ENCODE measurements around the gene SCG2.

Gene SCG2

GRCh38 chr2:223570784-223571183 is 31.4 kb downstream of the SCG2 start:
- H3K4me3 ChIP-seq (ENCODE audit: control insufficient read depth, low read depth, low read length) = no peak overlapping the region
- no peak for DNase-seq (ENCODE audit: low read depth)
- no peak for TF ChIP-seq CTCF (IDR thresholded peaks at IDR 0.05; ENCODE audit: control insufficient read depth, insufficient read depth, low read depth, low read length, missing control alignments)

- H3K4me3 ChIP-seq (ENCODE audit: control insufficient read depth, low read depth, low read length) = no peak overlapping the region
- TF ChIP-seq CTCF (IDR thresholded peaks at IDR 0.05; ENCODE audit: control insufficient read depth, insufficient read depth, low read depth, low read length, missing control alignments) = no peak
- no peak for DNase-seq (ENCODE audit: low read depth)
These were observed 35.8 kb downstream of the SCG2 start for GRCh38 chr2:223566396-223566795.

- H3K4me3 ChIP-seq (ENCODE audit: control insufficient read depth, low read depth, low read length) = no peak overlapping the region
- DNase-seq (ENCODE audit: low read depth) = peak; percentile 5
- no peak for TF ChIP-seq CTCF (IDR thresholded peaks at IDR 0.05; ENCODE audit: control insufficient read depth, insufficient read depth, low read depth, low read length, missing control alignments)
These were observed 38.7 kb downstream of the SCG2 start for GRCh38 chr2:223563462-223563861.

DNA sequence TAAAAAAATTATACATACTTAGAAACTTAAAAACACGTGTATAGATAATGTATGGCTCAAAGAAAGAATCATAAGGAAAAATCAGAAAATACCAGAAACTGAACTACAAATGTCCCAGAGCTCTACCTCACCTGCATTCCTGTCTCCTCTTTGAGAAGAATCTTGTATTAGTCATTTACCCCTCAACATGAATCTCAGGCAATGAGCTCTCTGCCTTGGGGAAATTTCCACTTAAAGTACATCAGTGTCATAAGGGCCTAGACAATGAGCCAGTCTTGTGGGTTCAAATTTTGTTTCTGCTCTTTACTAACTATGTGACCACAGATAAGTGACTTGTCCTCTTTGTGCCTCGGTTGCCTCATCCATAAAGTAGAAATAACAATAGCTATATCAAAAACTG is 40.1 kb downstream of the SCG2 start:
- TF ChIP-seq CTCF (IDR thresholded peaks at IDR 0.05; ENCODE audit: control insufficient read depth, insufficient read depth, low read depth, low read length, missing control alignments) = no peak
- DNase-seq (ENCODE audit: low read depth) = no peak
- no peak overlapping the region for H3K4me3 ChIP-seq (ENCODE audit: control insufficient read depth, low read depth, low read length)

GRCh38 chr2:223560749-223561435 is 41.3 kb downstream of the SCG2 start:
- DNase-seq (ENCODE audit: low read depth) = no peak
- TF ChIP-seq CTCF (IDR thresholded peaks at IDR 0.05; ENCODE audit: control insufficient read depth, insufficient read depth, low read depth, low read length, missing control alignments) = no peak
- no peak overlapping the region for H3K4me3 ChIP-seq (ENCODE audit: control insufficient read depth, low read depth, low read length)

- H3K4me3 ChIP-seq (ENCODE audit: control insufficient read depth, low read depth, low read length) = no peak overlapping the region
- no peak for TF ChIP-seq CTCF (IDR thresholded peaks at IDR 0.05; ENCODE audit: control insufficient read depth, insufficient read depth, low read depth, low read length, missing control alignments)
- DNase-seq (ENCODE audit: low read depth) = no peak
These were observed 43.2 kb downstream of the SCG2 start for GRCh38 chr2:223558970-223559369.

All from AG09309 (cell line).